ENCODE measurements around the gene SH2D6.

- TF ChIP-seq GATA2 (IDR thresholded peaks at IDR 0.05; ENCODE audit: low read depth, low read length) (peak; percentile 73), GATA3 (IDR thresholded peaks at IDR 0.05; ENCODE audit: low read depth, low read length) (no peak)
Measured at GRCh38 chr2:85418132-85419008, at the start of gene SH2D6.
